NT2/D1 (cell line): Measurements from ENCODE around the gene HIGD1A.

ENCODE experiments used
- SUZ12 ChIP-seq: IDR thresholded peaks from 2 replicates; pipeline ENCODE4 v1.6.1; 2011; ENCODE audit not compliant: insufficient read length, insufficient read depth; ENCODE audit errors: extremely low read depth
- YY1 ChIP-seq: IDR thresholded peaks from 2 replicates; pipeline ENCODE4 v1.6.1; 2011; ENCODE audit not compliant: insufficient read length, insufficient read depth

DNA sequence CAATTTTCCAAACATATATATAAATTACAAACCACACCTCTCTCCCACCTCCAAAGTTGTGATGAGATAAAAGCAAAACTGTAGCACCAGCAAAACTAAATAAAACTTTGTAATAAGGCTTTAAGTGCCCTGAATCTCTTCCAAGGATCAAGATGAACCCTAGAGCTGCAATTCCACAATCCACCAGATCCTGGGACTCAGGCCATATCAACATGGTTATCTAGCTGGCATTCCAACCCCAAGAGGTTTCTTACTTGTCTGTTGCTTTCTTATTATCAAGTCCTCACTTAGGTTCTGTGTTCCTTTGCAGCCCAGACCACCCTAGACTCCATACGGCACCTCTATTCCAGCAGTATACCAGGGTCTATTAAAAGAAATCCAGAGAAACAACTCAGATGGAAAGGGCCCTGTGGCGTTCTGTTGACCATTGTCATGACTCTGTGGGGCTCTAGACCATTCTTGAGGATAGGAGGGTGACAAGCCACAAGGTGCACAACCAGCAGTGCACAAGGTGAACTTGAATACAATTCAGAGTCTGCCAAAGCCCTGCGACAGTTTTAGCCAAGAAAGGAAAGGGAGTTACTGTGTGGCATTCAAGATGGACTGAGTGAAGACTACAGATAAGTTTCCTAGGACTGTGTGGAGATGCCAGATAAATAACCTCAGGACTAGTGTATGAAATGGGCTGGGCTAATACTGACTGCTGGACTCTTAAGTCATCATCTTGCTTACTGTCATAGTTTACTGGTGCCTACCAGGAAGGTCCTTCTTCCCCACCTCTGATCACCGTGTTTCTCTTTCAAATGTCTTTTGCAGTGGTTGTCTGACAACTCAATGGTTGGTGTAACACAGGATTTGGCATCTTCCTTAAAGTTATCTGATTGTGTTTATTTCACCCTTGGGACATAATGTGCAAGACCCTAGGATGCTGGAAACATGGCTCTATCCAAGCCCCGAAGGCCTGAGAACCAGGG lies 32.1 kb upstream of the HIGD1A start:
- TF ChIP-seq YY1 (no peak), SUZ12 (no peak)
